Stomach (tissue), 4 donors: Measurements from ENCODE around the gene IFI6.

ENCODE experiments used
- EP300 ChIP-seq: sonication (generic); formaldehyde crosslinking; IDR thresholded peaks from one replicate; pipeline ENCODE4 v1.6.1; 2017; ENCODE audit warnings: antibody characterized with exemption
- POLR2A ChIP-seq, 4 donors: fragments of 450-650 bp; IDR thresholded peaks; one replicate each; pipeline ENCODE4 v1.6.1; 2016; ENCODE audit warnings: antibody characterized with exemption in 4 of 4, control low read depth in 2 of 4, mild to moderate bottlenecking in 1 of 4, moderate library complexity in 1 of 4
- POLR2AphosphoS5 ChIP-seq, 3 donors: sonication (generic); formaldehyde crosslinking; IDR thresholded peaks; one replicate each; pipeline ENCODE4 v1.6.1; 2016; ENCODE audit warnings: antibody characterized with exemption in 3 of 3
- TF ChIP-seq, protein P1 (sequence below), 7 experiments: fragments of 450-650 bp in 4 of 7; fragments of 200-600 bp in 3 of 7; sonication (generic) in 3 of 7; IDR thresholded peaks; one replicate each; pipeline ENCODE4 v1.5.1; 2016 to 2019; ENCODE audit warnings: antibody characterized with exemption in 7 of 7, control low read depth in 2 of 7, mild to moderate bottlenecking in 1 of 7

DNA sequence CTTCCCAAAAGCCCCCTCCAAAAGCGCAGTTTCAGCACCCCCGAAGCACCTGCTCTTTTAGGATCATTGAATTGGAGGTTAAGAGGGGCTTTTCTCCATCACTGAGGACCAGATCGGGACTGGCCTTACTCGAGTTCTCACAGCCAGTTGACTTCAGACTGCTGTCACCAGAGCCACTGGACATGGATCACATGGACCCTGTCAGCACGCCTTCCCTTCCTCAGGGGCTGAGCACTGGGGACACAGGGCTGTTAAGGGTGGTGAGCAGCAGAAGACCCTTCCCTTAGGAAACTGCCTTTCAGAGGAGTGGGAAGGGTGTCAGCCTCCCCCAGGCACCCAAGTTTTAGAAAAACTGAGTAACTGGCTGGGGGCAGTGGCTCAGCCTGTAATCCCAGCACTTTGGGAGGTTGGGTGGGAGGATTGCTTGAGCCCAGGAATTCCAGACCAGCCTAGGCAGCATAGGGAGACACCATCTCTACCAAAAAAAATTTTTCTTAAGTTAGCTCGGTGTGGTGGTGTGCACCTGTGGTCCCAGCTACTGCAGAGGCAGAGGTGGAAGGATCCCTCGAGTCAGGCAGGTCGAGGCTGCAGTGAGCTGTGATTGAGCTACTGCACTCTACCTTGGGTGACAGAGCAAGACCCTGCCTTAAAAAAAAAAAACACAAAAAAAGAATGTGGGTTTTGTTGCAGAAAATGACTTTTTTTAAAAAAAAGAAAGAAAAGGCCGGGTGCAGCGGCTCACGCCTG is 36.4 kb downstream of the IFI6 start:
- TF ChIP-seq POLR2A (IDR thresholded peaks at IDR 0.05), result no peak
- TF ChIP-seq, protein P1, sequence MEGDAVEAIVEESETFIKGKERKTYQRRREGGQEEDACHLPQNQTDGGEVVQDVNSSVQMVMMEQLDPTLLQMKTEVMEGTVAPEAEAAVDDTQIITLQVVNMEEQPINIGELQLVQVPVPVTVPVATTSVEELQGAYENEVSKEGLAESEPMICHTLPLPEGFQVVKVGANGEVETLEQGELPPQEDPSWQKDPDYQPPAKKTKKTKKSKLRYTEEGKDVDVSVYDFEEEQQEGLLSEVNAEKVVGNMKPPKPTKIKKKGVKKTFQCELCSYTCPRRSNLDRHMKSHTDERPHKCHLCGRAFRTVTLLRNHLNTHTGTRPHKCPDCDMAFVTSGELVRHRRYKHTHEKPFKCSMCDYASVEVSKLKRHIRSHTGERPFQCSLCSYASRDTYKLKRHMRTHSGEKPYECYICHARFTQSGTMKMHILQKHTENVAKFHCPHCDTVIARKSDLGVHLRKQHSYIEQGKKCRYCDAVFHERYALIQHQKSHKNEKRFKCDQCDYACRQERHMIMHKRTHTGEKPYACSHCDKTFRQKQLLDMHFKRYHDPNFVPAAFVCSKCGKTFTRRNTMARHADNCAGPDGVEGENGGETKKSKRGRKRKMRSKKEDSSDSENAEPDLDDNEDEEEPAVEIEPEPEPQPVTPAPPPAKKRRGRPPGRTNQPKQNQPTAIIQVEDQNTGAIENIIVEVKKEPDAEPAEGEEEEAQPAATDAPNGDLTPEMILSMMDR (IDR thresholded peaks at IDR 0.05), result no peak
- no peak for TF ChIP-seq POLR2AphosphoS5 (IDR thresholded peaks at IDR 0.05)
- no peak for TF ChIP-seq EP300
